ENCODE data around the gene INPP4B. TPM values are rescaled to one million over a fixed set of nuclear protein-coding genes. Genes with fewer than 3 reads are reported as not detected.
A peak's percentile ranks its signal among the peaks of the same experiment; 100 is the strongest.

INPP4B gene
- total RNA-seq (ENCODE audit: unreplicated experiment) = 4.9 TPM
- long read RNA-seq = 0 reads

- no peaks in the 10 kb centered on the region for H3K4me1 Mint-ChIP-seq (ENCODE audit: unreplicated experiment)
- H3K4me3 Mint-ChIP-seq (ENCODE audit: unreplicated experiment) = peak within 1 kb of the TSS; percentile 89
- no peak within 1 kb of the TSS for H3K27ac Mint-ChIP-seq (ENCODE audit: unreplicated experiment)
- H3K27me3 Mint-ChIP-seq (ENCODE audit: unreplicated experiment) = peaks cover 10% of the 10 kb centered on the region
- no peaks in the 10 kb centered on the region for H3K9me3 Mint-ChIP-seq (ENCODE audit: unreplicated experiment)
- TF ChIP-seq CTCF (IDR thresholded peaks at IDR 0.05; ENCODE audit: unreplicated experiment) = no peak
- H3K36me3 Mint-ChIP-seq (ENCODE audit: low read depth, unreplicated experiment) = no peaks in the 10 kb centered on the region
- DNase-seq (ENCODE audit: low spot score) = peak; percentile 57
These were observed at the start of gene INPP4B for GRCh38 chr4:142846108-142846728. TSS of gene INPP4B (minus strand) at chr4:142846301.

- H3K27me3 Mint-ChIP-seq (ENCODE audit: unreplicated experiment) = no peaks in the 10 kb centered on the region
- TF ChIP-seq CTCF (IDR thresholded peaks at IDR 0.05; ENCODE audit: unreplicated experiment) = no peak
- no peak overlapping the region for H3K27ac Mint-ChIP-seq (ENCODE audit: unreplicated experiment)
- no peaks in the 10 kb centered on the region for H3K4me1 Mint-ChIP-seq (ENCODE audit: unreplicated experiment)
- no peaks in the 10 kb centered on the region for H3K36me3 Mint-ChIP-seq (ENCODE audit: low read depth, unreplicated experiment)
- peaks cover 11% of the 10 kb centered on the region for H3K9me3 Mint-ChIP-seq (ENCODE audit: unreplicated experiment)
- H3K4me3 Mint-ChIP-seq (ENCODE audit: unreplicated experiment) = no peak overlapping the region
- no peak for DNase-seq (ENCODE audit: low spot score)
These were observed 46.9 kb upstream of the INPP4B start for GRCh38 chr4:142893012-142893411.

- no peaks in the 10 kb centered on the region for H3K9me3 Mint-ChIP-seq (ENCODE audit: unreplicated experiment)
- no peaks in the 10 kb centered on the region for H3K27me3 Mint-ChIP-seq (ENCODE audit: unreplicated experiment)
- H3K27ac Mint-ChIP-seq (ENCODE audit: unreplicated experiment) = no peak overlapping the region
- no peak for TF ChIP-seq CTCF (IDR thresholded peaks at IDR 0.05; ENCODE audit: unreplicated experiment)
- no peak for DNase-seq (ENCODE audit: low spot score)
- H3K36me3 Mint-ChIP-seq (ENCODE audit: low read depth, unreplicated experiment) = no peaks in the 10 kb centered on the region
- H3K4me3 Mint-ChIP-seq (ENCODE audit: unreplicated experiment) = no peak overlapping the region
- H3K4me1 Mint-ChIP-seq (ENCODE audit: unreplicated experiment) = no peaks in the 10 kb centered on the region
These were observed 40.5 kb upstream of the INPP4B start for GRCh38 chr4:142886566-142886965.

GRCh38 chr4:142883040-142883832, 37.1 kb upstream of the INPP4B start:
- peak; percentile 28 for DNase-seq (ENCODE audit: low spot score)
- Mint-ChIP-seq H3K4me3 (ENCODE audit: unreplicated experiment) (no peak overlapping the region), H3K36me3 (ENCODE audit: low read depth, unreplicated experiment) (no peaks in the 10 kb centered on the region), H3K27ac (ENCODE audit: unreplicated experiment) (no peak overlapping the region), H3K9me3 (ENCODE audit: unreplicated experiment) (no peaks in the 10 kb centered on the region), H3K27me3 (ENCODE audit: unreplicated experiment) (no peaks in the 10 kb centered on the region), H3K4me1 (ENCODE audit: unreplicated experiment) (no peaks in the 10 kb centered on the region)
- no peak for TF ChIP-seq CTCF (IDR thresholded peaks at IDR 0.05; ENCODE audit: unreplicated experiment)

GRCh38 chr4:142882159-142882558, 36.1 kb upstream of the INPP4B start:
- DNase-seq (ENCODE audit: low spot score) = no peak
- TF ChIP-seq CTCF (IDR thresholded peaks at IDR 0.05; ENCODE audit: unreplicated experiment) = no peak
- H3K4me3 Mint-ChIP-seq (ENCODE audit: unreplicated experiment) = no peak overlapping the region
- H3K9me3 Mint-ChIP-seq (ENCODE audit: unreplicated experiment) = no peaks in the 10 kb centered on the region
- H3K4me1 Mint-ChIP-seq (ENCODE audit: unreplicated experiment) = no peaks in the 10 kb centered on the region
- H3K27ac Mint-ChIP-seq (ENCODE audit: unreplicated experiment) = no peak overlapping the region
- no peaks in the 10 kb centered on the region for H3K36me3 Mint-ChIP-seq (ENCODE audit: low read depth, unreplicated experiment)
- no peaks in the 10 kb centered on the region for H3K27me3 Mint-ChIP-seq (ENCODE audit: unreplicated experiment)

All from endothelial cell (in vitro differentiated cells).